Gastrocnemius medialis (tissue), 4 donors: ENCODE measurements around the gene DNM3. TPM values are rescaled to one million over a fixed set of nuclear protein-coding genes. Genes with fewer than 3 reads are reported as not detected.

Experiments used
- ATAC-seq, 2 donors: fragments of 150-250 bp; one replicate each; pipeline ENCODE4 v1.9.1; 2016
- DNase-seq, 2 donors: peaks; one replicate each; pipeline ENCODE4 v3.0.0-alpha.2; 2019
- H3K27ac ChIP-seq, 4 donors: fragments of 200-600 bp; sonication (generic); 1 replicate in 1 of 4; 2 replicates in 3 of 4; pipeline ENCODE4 v1.5.1; 2016 to 2018; ENCODE audit warnings: mild to moderate bottlenecking in 2 of 4, moderate library complexity in 1 of 4
- H3K27me3 ChIP-seq, 3 donors: fragments of 200-600 bp; sonication (generic) in 2 of 3; 1 replicate in 1 of 3; 2 replicates in 2 of 3; pipeline versions ENCODE4 v1.5.1 to v1.6.0; 2016 to 2019; ENCODE audit warnings: mild to moderate bottlenecking in 1 of 3, moderate library complexity in 1 of 3
- H3K36me3 ChIP-seq, 2 donors: fragments of 200-600 bp; sonication (generic) in 1 of 2; one replicate each; pipeline ENCODE4 v1.5.1; 2017 to 2018
- H3K4me1 ChIP-seq, 2 donors: fragments of 200-600 bp; sonication (generic) in 1 of 2; one replicate each; pipeline ENCODE4 v1.5.1; 2016 to 2017; ENCODE audit warnings: mild to moderate bottlenecking in 2 of 2
- H3K4me3 ChIP-seq, 4 donors: fragments of 200-600 bp; sonication (generic) in 3 of 4; 1 replicate in 1 of 4; 2 replicates in 3 of 4; pipeline ENCODE4 v1.5.1; 2016 to 2019; ENCODE audit warnings: mild to moderate bottlenecking in 2 of 4
- H3K9me3 ChIP-seq, 3 donors: fragments of 200-600 bp; sonication (generic) in 2 of 3; 1 replicate in 1 of 3; 2 replicates in 2 of 3; pipeline ENCODE4 v1.5.1; 2016 to 2019
- POLR2A ChIP-seq, 2 donors: fragments of 450-650 bp; IDR thresholded peaks; one replicate each; pipeline ENCODE4 v1.6.1; 2017; ENCODE audit warnings: antibody characterized with exemption in 2 of 2, mild to moderate bottlenecking in 2 of 2, moderate library complexity in 2 of 2
- in situ Hi-C, 4 donors: fragments of 200-750 bp; cut with MboI; loops; one replicate each; pipeline versions ENCODE4 v1.15.0 to v1.8.0; 2017; ENCODE audit warnings: low sequenced_read_pairs in 4 of 4
- intact Hi-C: fragments of 100-400 bp; cut with DNase I; formaldehyde crosslinking; loops from one replicate; pipeline ENCODE4 v1.15.1; 2023; ENCODE audit warnings: low total_unique reads
- total RNA-seq, 4 donors: library from RNA; depleted of rRNA; stranded (reverse); fragments of >200 nt; gene quantifications; one replicate each; pipeline versions ENCODE4 v1.1.0 to v1.2.3, GENCODE V29; 2016
- TF ChIP-seq, protein P1 (sequence below), 5 experiments: fragments of 450-650 bp in 3 of 5; fragments of 200-600 bp in 2 of 5; sonication (generic) in 2 of 5; IDR thresholded peaks in 4 of 5; conservative IDR thresholded peaks in 1 of 5; 1 replicate in 4 of 5; 2 replicates in 1 of 5; pipeline ENCODE4 v1.5.1; 2016 to 2019; ENCODE audit warnings: antibody characterized with exemption in 5 of 5, mild to moderate bottlenecking in 3 of 5, moderate library complexity in 3 of 5

DNM3 gene
- total RNA-seq, 4 donors from 2014 or later, result 0.35 to 1.6 (median 1.1) TPM

DNA sequence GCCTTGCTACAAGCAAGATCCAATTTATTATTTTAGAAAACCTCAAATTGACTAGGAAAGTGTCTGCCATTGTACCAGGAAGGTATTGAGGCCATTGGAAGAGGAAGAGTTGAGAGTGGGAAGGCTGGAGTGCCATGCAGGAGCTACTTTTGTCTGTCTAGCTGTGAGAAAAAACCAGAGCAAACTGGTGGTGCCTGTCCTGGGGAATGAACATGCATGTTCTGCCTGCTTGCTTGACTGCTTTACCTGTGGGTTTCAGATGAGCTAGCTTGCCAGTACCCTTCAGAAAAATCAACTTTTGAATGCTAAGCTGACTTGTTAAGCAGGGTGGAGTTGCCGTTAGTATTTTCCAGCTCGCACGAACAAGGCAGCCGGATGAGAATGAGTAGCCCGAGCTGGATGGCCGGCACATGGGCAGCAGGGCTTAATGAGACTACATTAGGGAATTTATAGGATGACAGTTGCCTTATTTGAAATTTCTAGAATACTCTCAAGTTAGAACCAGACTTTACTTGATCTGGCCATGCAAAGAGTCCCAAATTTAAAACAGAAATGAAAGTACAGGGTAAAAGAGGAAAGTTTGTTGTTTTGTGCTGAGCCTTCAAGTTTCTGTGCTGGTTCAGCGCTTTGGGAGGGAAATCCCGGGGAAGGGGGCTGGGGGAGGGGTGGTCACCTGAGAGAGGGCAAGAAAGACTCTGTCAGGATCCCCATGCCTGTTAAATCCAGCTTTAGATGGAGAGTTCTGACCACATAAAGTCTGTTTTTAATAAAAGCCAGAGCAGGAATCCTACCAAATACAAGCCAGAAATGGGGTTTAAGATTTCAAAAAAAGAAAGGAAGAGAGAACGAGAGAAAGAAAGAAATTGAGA lies 549.6 kb downstream of the DNM3 start:
- peaks cover 6 to 7% of the 10 kb centered on the region in 2 donors for H3K4me1 ChIP-seq
- TF ChIP-seq, protein P1, sequence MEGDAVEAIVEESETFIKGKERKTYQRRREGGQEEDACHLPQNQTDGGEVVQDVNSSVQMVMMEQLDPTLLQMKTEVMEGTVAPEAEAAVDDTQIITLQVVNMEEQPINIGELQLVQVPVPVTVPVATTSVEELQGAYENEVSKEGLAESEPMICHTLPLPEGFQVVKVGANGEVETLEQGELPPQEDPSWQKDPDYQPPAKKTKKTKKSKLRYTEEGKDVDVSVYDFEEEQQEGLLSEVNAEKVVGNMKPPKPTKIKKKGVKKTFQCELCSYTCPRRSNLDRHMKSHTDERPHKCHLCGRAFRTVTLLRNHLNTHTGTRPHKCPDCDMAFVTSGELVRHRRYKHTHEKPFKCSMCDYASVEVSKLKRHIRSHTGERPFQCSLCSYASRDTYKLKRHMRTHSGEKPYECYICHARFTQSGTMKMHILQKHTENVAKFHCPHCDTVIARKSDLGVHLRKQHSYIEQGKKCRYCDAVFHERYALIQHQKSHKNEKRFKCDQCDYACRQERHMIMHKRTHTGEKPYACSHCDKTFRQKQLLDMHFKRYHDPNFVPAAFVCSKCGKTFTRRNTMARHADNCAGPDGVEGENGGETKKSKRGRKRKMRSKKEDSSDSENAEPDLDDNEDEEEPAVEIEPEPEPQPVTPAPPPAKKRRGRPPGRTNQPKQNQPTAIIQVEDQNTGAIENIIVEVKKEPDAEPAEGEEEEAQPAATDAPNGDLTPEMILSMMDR (IDR thresholded peaks at IDR 0.05 in 4 of 5, conservative IDR thresholded peaks at IDR 0.05 in 1 of 5), result no peak
- no peak for TF ChIP-seq POLR2A (IDR thresholded peaks at IDR 0.05)
- intact Hi-C loops (no loop called here), in situ Hi-C loops (no loop called here)
- H3K27ac ChIP-seq, result peak overlapping the region in 2 of 4 donors; percentile 27 to 45
- DNase-seq (no peak), ATAC-seq (no peak)
- H3K27me3 ChIP-seq, result no peaks in the 10 kb centered on the region
- H3K4me3 ChIP-seq, result no peak overlapping the region
- H3K9me3 ChIP-seq, result no peaks in the 10 kb centered on the region
- no peaks in the 10 kb centered on the region for H3K36me3 ChIP-seq

DNA sequence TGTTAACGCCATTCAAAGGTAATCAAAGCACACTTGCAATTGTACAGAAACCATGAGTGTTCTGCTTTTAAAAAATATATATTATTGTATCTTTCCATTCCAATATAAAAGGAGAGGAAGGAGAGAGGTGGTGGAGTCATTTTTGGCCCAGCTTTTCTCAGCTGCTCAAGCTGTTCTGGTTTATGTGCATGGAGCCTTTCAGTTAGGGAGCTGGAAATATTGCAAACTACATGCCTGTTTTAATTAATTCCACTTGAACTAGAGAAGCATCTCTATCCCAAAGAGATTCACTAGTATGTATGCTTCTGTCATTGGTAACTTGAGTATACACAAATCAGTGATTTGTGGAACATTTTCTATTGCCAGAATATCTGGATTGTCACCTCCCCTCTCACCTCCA lies 550.7 kb downstream of the DNM3 start:
- DNase-seq (no peak), ATAC-seq (no peak)
- no peaks in the 10 kb centered on the region for H3K27me3 ChIP-seq
- H3K4me1 ChIP-seq, result peaks cover 6 to 7% of the 10 kb centered on the region in 2 donors
- no peaks in the 10 kb centered on the region for H3K9me3 ChIP-seq
- no peaks in the 10 kb centered on the region for H3K36me3 ChIP-seq
- intact Hi-C loops, result no loop called here
- TF ChIP-seq, protein P1 (IDR thresholded peaks at IDR 0.05 in 4 of 5, conservative IDR thresholded peaks at IDR 0.05 in 1 of 5), result no peak
- no peak for TF ChIP-seq POLR2A (IDR thresholded peaks at IDR 0.05)
- in situ Hi-C loops, result no loop called here
- H3K27ac ChIP-seq, result no peak overlapping the region
- H3K4me3 ChIP-seq, result no peak overlapping the region

DNA sequence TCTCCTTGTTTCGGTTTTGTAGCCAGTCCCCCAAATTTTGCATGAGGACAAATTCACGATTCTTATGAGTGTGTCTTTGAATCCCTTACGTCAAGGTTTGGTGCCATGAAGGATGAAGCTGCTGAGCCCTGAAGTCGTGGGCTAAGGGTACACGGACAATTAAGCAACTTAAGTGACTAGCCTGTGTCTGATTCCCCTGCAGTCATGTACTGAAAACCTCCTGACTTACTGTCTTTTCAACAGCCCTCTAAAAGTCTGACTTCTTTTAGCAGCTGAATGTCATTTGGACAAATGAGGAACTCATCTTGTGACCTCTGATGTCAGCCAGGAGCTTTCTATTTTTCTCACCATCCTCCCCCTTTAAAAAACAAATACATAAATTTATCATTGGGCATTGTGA lies 552.1 kb downstream of the DNM3 start:
- DNase-seq (no peak), ATAC-seq (peak in 1 of 2 donors; percentile 38)
- Histone ChIP-seq H3K9me3 (no peaks in the 10 kb centered on the region), H3K4me3 (no peak overlapping the region), H3K27ac (no peak overlapping the region), H3K4me1 (peaks cover 7 to 10% of the 10 kb centered on the region in 2 donors), H3K36me3 (no peaks in the 10 kb centered on the region), H3K27me3 (no peaks in the 10 kb centered on the region)
- intact Hi-C loops (no loop called here), in situ Hi-C loops (no loop called here)
- TF ChIP-seq, protein P1 (IDR thresholded peaks at IDR 0.05 in 4 of 5, conservative IDR thresholded peaks at IDR 0.05 in 1 of 5), result no peak
- no peak for TF ChIP-seq POLR2A (IDR thresholded peaks at IDR 0.05)

DNA sequence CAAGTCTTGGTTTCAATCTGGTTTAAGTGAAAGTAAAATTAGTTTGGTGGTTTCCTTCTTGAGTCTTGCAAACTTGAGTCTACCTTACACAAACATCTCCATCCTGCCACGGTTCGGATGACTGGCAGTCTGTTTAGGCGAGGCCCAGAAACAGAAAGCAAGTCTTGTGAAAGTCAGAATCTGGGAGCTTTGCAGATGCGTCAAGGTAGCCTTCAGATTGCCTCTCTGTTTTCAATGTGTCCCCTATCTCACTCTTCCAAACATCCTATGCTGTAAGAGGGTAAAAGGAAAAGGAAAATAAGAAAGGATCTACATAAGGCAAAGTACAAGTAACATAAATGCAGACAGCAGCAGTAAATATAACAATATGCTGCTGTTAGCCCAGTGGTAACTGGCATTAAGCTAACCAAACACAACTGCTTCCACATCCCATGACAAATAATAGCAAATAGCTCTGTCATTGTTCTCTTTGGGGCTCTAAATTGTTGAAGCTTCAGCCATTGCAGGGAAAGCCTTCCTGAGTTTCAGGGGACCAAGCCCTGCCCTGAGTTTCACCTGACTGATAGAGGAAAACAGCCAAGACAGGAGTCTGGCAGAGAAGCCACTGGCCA lies 552.9 kb downstream of the DNM3 start:
- intact Hi-C loops, result no loop called here
- no peak for DNase-seq
- H3K9me3 ChIP-seq, result no peaks in the 10 kb centered on the region
- TF ChIP-seq, protein P1 (IDR thresholded peaks at IDR 0.05 in 4 of 5, conservative IDR thresholded peaks at IDR 0.05 in 1 of 5), result no peak
- no peak for TF ChIP-seq POLR2A (IDR thresholded peaks at IDR 0.05)
- H3K27ac ChIP-seq, result no peak overlapping the region
- no peaks in the 10 kb centered on the region for H3K36me3 ChIP-seq
- in situ Hi-C loops, result no loop called here
- H3K27me3 ChIP-seq, result no peaks in the 10 kb centered on the region
- peaks cover 9 to 19% of the 10 kb centered on the region in 2 donors for H3K4me1 ChIP-seq
- ATAC-seq, result peak in 1 of 2 donors; percentile 47
- no peak overlapping the region for H3K4me3 ChIP-seq
